ENCODE measurements around the gene AFAP1L2. TPM values are rescaled to one million over a fixed set of nuclear protein-coding genes. Genes with fewer than 3 reads are reported as not detected.

The AFAP1L2 gene
- polyA plus RNA-seq, 3 donors: 0.01 to 0.43 TPM; not detected in 1

GRCh38 chr10:114327537-114328440 lies 76.5 kb downstream of the AFAP1L2 start:
- no peaks in the 10 kb centered on the region for H3K79me2 ChIP-seq (ENCODE audit: insufficient read depth, low read length)
- H3K4me1 ChIP-seq (ENCODE audit: control insufficient read depth in 1 of 2, insufficient read depth in 2 of 2, low read length in 2 of 2): no peaks in the 10 kb centered on the region
- Mint-ChIP-seq H3K27ac (no peak overlapping the region), H3K36me3 (no peaks in the 10 kb centered on the region), H3K4me3 (no peak overlapping the region), H3K9me3 (peaks cover 0 to 2% (median 0%) of the 10 kb centered on the region in 7 donors), H3K27me3 (ENCODE audit: low read depth in 3 of 3) (peaks cover 0 to 5% (median 1%) of the 10 kb centered on the region in 3 donors), H3K4me1 (no peaks in the 10 kb centered on the region)
- no peaks in the 10 kb centered on the region for H3K9me3 ChIP-seq (replicated peaks in 1 of 2; ENCODE audit: control insufficient read depth in 1 of 2, insufficient read depth in 1 of 2, low read length in 2 of 2)
- no peak overlapping the region for H3K9ac ChIP-seq (ENCODE audit: insufficient read depth, low read length, poor library complexity, severe bottlenecking)
- no peak for TF ChIP-seq CTCF (IDR thresholded peaks at IDR 0.05)
- WGBS (ENCODE audit: insufficient coverage): 96% methylated on average over 9 of the region's 15 CpGs
- no peak overlapping the region for H3K4me3 ChIP-seq (replicated peaks in 1 of 3; ENCODE audit: low read depth in 2 of 3, low read length in 3 of 3)
- no peaks in the 10 kb centered on the region for H4K20me1 ChIP-seq (ENCODE audit: insufficient read depth, low read length)
- no peak overlapping the region for H3K27ac ChIP-seq (ENCODE audit: low read depth in 1 of 2, low read length in 2 of 2)
- no peak overlapping the region for H2AFZ ChIP-seq (ENCODE audit: insufficient read depth, low read depth, low read length, poor library complexity, severe bottlenecking)
- no peak for DNase-seq
- no peak overlapping the region for H3K4me2 ChIP-seq (replicated peaks; ENCODE audit: extremely low read depth, low read length, poor library complexity, severe bottlenecking)
- no peaks in the 10 kb centered on the region for H3K36me3 ChIP-seq (replicated peaks in 1 of 2; ENCODE audit: control insufficient read depth in 1 of 2, insufficient read depth in 2 of 2, low read length in 2 of 2)
- no peaks in the 10 kb centered on the region for H3K27me3 ChIP-seq (ENCODE audit: control insufficient read depth in 2 of 2, insufficient read depth in 2 of 2, low read length in 2 of 2)
- intact Hi-C loops (cut with micrococcal nuclease): no loop called here

- H3K9me3 Mint-ChIP-seq: peaks cover 0 to 4% (median 0%) of the 10 kb centered on the region in 7 donors
- Histone ChIP-seq H3K36me3 (replicated peaks in 1 of 2; ENCODE audit: control insufficient read depth in 1 of 2, insufficient read depth in 2 of 2, low read length in 2 of 2) (no peaks in the 10 kb centered on the region), H3K9ac (ENCODE audit: insufficient read depth, low read length, poor library complexity, severe bottlenecking) (no peak overlapping the region), H2AFZ (ENCODE audit: insufficient read depth, low read depth, low read length, poor library complexity, severe bottlenecking) (no peak overlapping the region), H3K27me3 (ENCODE audit: control insufficient read depth in 2 of 2, insufficient read depth in 2 of 2, low read length in 2 of 2) (no peaks in the 10 kb centered on the region), H3K9me3 (replicated peaks in 1 of 2; ENCODE audit: control insufficient read depth in 1 of 2, insufficient read depth in 1 of 2, low read length in 2 of 2) (no peaks in the 10 kb centered on the region), H3K4me1 (ENCODE audit: control insufficient read depth in 1 of 2, insufficient read depth in 2 of 2, low read length in 2 of 2) (no peaks in the 10 kb centered on the region), H4K20me1 (ENCODE audit: insufficient read depth, low read length) (no peaks in the 10 kb centered on the region), H3K27ac (ENCODE audit: low read depth in 1 of 2, low read length in 2 of 2) (no peak overlapping the region), H3K79me2 (ENCODE audit: insufficient read depth, low read length) (no peaks in the 10 kb centered on the region), H3K4me2 (replicated peaks; ENCODE audit: extremely low read depth, low read length, poor library complexity, severe bottlenecking) (no peak overlapping the region), H3K4me3 (replicated peaks in 1 of 3; ENCODE audit: low read depth in 2 of 3, low read length in 3 of 3) (no peak overlapping the region)
- H3K4me1 Mint-ChIP-seq: no peaks in the 10 kb centered on the region
- H3K4me3 Mint-ChIP-seq: no peak overlapping the region
- WGBS (ENCODE audit: insufficient coverage): no CpG with 5 or more reads among the region's 2 CpGs
- DNase-seq: no peak
- H3K27me3 Mint-ChIP-seq (ENCODE audit: low read depth in 3 of 3): peaks cover 0 to 5% (median 1%) of the 10 kb centered on the region in 3 donors
- intact Hi-C loops (cut with micrococcal nuclease): no loop called here
- no peak for TF ChIP-seq CTCF (IDR thresholded peaks at IDR 0.05)
- no peaks in the 10 kb centered on the region for H3K36me3 Mint-ChIP-seq
- H3K27ac Mint-ChIP-seq: no peak overlapping the region
These were observed 77.5 kb downstream of the AFAP1L2 start for GRCh38 chr10:114326795-114327194.
